Caki2 (cell line): Measurements from ENCODE around the gene CCDC73. TPM values are rescaled to one million over a fixed set of nuclear protein-coding genes. Genes with fewer than 3 reads are reported as not detected.
"Not testable (repeated sequence)": the region's sequence is repeated elsewhere in the genome, so short reads cannot be mapped to it uniquely, and the experiment has no call there.

ENCODE experiments used
- DNase-seq: peaks from one replicate; pipeline ENCODE4 v3.0.0-alpha.2; 2015; ENCODE audit warnings: low read depth
- in situ Hi-C: cut with HindIII; loops from 2 replicates; pipeline ENCODE4 v1.10.0; 2016; ENCODE audit warnings: low sequenced_read_pairs, low pct_unique_long_range_greater_than_20kb, mixed read lengths
- total RNA-seq: library from RNA; depleted of rRNA; stranded (reverse); fragments of >200 nt; shearing (Covaris generic); gene quantifications from 2 replicates; pipeline ENCODE4 v1.2.3, GENCODE V29; 2014; ENCODE audit warnings: low replicate concordance

The CCDC73 gene
- total RNA-seq, 1 experiment from 2014 or later, result not detected

DNA sequence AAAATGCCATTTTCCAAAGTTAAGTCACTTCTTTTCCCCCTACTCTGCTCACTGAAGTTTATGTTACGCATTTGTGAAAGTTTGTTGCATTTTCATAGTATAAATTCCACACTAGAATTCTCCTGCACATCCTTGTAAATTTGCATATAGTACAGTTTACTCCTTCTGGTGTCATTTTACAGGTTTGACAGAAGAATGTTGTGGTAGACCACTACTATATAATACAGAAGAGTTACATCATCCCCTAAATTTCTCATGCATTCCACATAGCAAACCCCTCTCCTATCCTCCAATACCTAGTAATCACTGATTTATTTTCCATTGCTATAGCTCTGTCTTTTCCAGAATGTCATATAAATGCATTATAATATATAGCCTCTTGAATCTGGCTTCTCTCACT is 64.5 kb downstream of the CCDC73 start:
- in situ Hi-C loops, result no loop called here
- DNase-seq, result no peak

GRCh38 chr11:32723332-32723731 is 71.1 kb downstream of the CCDC73 start:
- no peak for DNase-seq
- in situ Hi-C loops, result no loop called here

- no peak for DNase-seq
- in situ Hi-C loops, result no loop called here
These were observed 72.2 kb downstream of the CCDC73 start for GRCh38 chr11:32722255-32722654.

GRCh38 chr11:32713496-32713895 is 81.0 kb downstream of the CCDC73 start:
- in situ Hi-C loops, result no loop called here
- DNase-seq, result no peak

DNA sequence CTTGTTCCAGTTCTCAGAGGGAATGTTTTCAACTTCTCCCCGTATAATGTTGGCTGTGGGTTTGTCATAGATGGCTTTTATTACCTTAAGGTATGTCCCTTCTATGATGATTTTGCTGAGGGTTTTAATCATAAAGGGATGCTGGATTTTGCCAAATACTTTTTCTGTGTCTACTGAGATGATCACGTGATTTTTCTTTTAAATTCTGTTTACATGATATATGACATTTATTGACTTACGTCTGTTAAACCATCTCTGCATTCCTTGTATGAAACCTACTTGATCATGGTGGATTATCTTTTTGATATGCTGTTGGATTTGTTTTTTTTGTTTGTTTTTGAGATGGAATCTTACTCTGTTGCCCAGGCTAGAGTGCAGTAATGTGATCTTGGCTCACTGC is 85.5 kb downstream of the CCDC73 start:
- in situ Hi-C loops, DNase-seq: not testable (repeated sequence)

GRCh38 chr11:32706985-32707741 is 87.3 kb downstream of the CCDC73 start:
- peak; percentile 65 for DNase-seq
- in situ Hi-C loops, result no loop called here

- in situ Hi-C loops, result no loop called here
- DNase-seq, result no peak
These were observed 89.0 kb downstream of the CCDC73 start for GRCh38 chr11:32705309-32706033.

DNA sequence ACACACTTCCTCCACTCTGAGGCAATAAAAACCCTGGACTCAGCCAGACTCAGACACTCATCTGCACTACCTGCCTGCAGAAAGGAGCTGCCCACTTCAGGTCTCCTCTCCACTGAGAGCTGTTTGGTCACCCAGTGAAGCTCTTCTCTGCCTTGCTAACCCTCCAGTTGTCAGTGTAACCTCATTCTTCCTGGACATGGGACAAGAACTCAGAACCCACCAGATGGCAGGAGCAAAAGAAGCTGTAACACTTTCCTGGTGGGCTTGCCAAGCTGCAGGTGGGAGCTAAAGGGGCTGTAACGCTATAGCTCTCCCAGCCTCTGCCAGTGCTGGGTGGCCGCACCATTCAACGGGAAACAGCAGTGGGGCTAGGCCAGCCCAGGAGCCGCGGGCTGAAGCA is 89.7 kb downstream of the CCDC73 start:
- in situ Hi-C loops, result no loop called here
- no peak for DNase-seq

DNA sequence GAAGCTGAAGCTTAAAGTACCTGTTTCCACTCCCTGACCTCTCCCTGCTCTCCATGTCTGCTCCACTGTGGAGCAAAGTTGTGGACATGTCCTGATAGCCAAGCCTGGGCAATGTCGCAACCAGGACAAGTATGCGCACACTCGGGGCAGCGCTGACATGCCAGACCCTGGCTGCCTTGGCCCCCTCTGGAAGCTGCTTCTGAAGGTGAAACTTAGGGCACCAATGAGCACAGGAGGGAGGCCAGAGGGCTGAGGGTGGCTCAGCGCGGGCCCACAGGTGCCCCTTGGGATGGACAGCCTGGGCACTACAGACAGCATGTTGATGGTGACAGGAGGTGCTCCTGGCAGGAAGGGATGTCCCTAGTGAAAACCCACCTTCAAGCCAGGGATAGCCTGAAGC is 90.2 kb downstream of the CCDC73 start:
- in situ Hi-C loops, result no loop called here
- DNase-seq, result no peak

DNA sequence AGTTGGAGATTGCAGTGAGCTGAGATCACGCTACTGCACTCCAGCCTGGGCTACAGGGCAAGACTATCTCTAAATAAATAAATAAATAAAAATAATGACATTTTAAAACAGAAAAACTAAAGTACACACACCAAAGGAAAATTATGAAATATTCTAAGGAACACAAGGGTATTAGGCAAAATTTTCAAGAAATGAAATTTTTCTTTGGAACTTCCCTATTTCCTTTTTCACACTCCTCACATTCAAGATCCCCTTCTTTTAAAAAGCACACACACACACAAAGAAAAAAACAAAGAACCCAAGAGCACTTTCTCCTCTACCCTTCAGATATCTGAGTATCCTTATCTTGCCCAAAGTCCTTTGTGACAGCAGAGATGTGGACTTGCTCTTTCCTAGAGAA is 92.8 kb downstream of the CCDC73 start:
- in situ Hi-C loops, result no loop called here
- DNase-seq, result no peak

- DNase-seq, result no peak
- in situ Hi-C loops, result no loop called here
These were observed 95.9 kb downstream of the CCDC73 start for GRCh38 chr11:32698579-32698978.

DNA sequence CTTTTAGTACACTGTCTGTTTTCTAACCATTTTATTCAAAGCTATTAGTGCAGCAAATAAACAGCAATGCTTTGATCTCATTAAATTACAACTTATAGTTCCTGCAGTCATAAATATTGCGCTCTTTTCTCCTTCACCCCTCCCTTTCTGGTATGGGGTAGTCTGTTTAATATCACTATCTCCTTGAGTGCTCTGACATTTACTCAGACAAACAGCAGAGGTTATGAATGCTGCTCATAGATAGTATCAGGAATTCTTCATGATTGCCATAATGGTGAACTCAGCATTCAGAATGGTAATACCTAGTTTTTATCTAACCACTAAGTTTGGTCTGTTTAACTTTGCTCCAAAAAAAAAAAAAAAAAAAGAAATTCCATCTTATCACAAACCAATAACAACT is 123.4 kb downstream of the CCDC73 start:
- no peak for DNase-seq
- in situ Hi-C loops, result no loop called here

GRCh38 chr11:32659672-32660071 is 134.8 kb downstream of the CCDC73 start:
- in situ Hi-C loops, result no loop called here
- no peak for DNase-seq

DNA sequence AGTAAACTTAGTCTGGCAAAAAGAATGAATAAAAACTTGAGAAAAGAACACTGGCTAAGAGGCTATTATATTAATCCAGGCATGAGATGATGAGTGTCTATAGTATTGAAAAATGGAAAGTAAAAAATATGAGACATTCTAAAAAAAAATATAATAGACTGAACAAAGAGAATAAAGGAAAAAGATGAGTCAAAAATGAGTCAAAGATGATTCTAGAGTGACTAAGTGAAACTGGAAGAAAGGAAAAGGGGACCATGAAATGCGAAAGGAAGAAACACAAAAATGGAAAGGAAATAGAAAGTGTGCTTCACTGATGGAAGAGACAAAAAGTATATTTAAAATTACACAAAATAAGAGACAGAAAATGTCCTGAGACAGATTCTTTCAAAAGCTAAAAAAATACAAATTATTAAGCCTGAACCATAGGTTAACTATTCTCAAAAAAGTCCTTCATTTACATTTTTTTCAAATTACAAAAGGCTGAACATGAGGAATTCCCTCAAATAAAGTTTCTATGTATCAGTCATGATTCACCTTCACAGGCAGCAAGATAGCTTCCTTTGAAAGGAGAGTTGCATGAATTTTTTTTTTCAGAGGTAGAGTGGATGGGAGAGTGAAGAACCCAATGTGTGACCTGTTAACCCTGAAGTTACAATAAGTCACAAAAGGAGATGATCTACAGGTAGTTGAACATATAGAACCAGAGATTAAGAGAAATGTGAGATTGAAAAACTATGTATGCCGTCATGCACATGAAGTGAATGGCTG is 135.6 kb downstream of the CCDC73 start:
- in situ Hi-C loops, result no loop called here
- DNase-seq, result no peak

- no peak for DNase-seq
- in situ Hi-C loops, result no loop called here
These were observed 150.9 kb downstream of the CCDC73 start for GRCh38 chr11:32643526-32643925.

DNA sequence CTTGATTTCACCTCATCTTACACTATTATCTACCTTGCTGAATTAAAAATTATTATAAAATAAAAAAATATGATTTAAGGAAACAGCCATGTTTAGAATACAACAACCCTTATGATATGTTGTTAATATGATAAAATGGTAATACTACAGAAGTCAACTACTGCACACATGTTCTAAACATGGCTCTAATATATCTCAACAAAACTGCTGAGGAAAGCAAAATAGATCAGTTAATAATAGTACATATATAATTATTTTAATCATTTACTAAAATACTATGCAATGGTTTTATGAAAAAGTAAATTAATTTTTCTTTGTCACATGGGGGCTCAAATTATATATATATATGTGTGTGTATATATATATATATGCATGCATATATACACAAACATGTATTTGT is 153.1 kb downstream of the CCDC73 start:
- DNase-seq, result no peak
- in situ Hi-C loops, result no loop called here

GRCh38 chr11:32635819-32636218 is 158.6 kb downstream of the CCDC73 start:
- in situ Hi-C loops, result no loop called here

GRCh38 chr11:32630844-32631243 is 163.6 kb downstream of the CCDC73 start:
- no peak for DNase-seq
- in situ Hi-C loops, result no loop called here

More at GRCh38 chr11:32635819-32636218, 158.6 kb downstream of the CCDC73 start:
- no peak for DNase-seq

DNA sequence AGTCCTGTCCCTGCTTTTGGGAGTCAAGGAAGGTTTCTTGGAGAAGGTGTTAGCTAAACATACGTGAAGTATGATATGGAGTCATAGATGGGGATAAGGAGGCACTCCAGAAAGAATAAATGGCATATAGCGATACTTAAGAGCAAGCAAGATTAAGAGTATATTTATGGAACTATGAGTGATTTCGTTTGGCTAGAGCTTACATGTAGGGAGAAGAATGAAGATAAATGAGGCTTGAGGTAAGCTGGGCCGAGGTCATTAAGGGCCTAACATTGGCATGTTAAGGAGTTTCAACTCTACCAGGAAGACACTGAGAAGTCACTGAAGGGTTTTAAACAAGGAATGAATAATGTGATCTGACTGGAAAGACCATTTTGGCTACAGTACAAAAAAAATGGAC is 177.6 kb downstream of the CCDC73 start:
- in situ Hi-C loops, result no loop called here
- DNase-seq, result no peak
